NOMO-1 (cell line): ENCODE results near the gene FOXF1.
A peak's percentile ranks its signal among the peaks of the same experiment; 100 is the strongest.

Experiments used
- DNase-seq, 2 experiments: peaks; one replicate each; lab custom pipeline; 2025; ENCODE audit not compliant: unreplicated experiment in 2 of 2; lab: John Stamatoyannopoulos, UW

FOXF1 gene

DNA sequence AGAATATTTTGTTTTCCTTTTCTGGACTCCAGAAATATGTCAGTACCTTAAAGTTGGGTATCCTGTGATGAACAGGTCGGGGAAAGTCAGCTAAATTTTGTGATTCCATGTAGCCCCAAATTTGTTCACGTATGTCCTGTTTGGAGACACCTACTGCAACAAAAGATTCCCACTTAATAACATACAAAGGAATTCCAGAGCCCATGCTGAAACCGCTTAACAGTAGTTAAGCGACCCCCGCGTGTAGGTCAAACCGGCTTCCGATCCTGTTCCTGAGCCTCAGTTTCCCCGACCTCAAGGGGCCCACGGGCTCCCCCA, 44.2 kb downstream of the FOXF1 start:
- no peak for DNase-seq

DNA sequence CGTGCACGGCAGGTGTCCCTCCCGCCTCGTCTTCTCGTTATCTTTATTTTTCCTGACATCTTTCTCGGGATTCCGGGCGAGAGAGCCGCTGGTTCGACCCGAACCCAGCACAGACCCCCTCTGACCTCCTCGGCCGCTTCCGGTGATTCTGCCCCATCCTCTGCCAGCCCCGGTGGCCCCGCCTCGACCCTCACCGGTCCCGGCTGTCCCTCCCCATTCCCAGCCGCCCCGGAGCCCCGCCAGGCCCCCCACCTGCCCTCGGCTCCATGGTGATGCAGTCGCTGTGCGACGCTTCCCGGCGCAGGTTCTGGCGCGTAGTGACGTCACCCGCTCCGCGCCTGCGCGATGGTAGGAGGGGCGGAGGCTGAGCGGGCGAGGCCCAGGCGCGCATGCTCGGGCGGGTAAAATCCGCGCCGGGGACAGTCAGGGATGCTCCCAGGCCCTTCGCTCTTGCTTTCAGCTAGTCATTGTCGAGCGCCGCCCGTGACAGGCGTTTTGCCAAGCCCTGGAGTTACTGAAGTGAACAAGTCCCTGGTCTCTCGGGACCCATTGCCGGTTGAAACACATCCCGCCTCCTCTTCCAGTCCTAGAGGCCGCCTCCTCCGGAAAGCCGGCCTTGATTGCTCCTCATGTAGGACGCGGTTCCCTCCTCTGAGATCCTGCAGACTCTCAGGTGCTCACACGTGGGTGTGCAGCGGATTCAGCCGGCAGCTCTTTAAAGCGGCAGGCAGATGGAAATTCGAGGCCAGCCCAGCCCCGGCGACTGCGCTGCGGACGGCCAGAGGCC, 44.8 kb downstream of the FOXF1 start, which contains the start of gene MTHFSD:
Gene MTHFSD (minus strand): TSS at position 319 of the 787 bp plus-strand sequence. CDS start 51 bp downstream, at position 268.
- peak; percentile 73 to 80 for DNase-seq

DNA sequence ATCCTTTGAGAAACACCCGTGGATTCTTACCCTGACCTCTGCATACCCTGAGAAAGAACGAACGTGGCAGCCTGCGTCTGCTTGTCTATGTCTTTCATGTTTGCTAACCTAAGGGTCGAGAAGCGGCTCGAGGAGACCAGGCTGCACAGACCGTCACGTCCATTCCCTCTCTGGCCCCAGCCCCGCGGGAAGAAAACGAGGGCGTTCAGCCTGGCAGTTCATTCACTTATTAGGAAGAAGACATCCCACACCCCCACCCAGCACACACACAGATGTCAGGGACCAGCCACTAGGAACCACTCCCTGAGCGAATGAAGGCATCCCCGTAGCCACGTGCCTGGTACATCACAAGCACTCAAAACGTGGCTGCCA, 45.4 kb downstream of the FOXF1 start:
- DNase-seq, result no peak

DNA sequence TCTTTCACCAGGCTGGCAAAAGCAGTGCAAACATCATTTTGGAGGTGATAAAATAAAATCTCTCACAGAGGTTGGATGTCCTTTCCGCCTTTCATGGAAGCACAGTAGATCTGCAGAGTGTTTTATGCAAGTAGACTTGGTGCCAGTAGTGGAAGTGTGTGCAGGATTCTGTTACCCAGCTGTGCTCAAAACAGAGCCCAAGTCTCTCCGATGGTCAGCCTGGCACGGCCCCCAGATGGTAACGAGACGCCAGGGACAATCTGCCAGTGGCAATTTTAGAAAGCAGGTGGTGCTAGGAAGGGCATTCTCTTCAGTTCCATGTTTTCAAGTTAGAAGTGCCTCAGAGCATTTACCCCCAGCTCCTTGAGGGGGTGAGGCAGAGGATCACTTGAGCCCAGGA, 46.2 kb downstream of the FOXF1 start:
- no peak for DNase-seq

DNA sequence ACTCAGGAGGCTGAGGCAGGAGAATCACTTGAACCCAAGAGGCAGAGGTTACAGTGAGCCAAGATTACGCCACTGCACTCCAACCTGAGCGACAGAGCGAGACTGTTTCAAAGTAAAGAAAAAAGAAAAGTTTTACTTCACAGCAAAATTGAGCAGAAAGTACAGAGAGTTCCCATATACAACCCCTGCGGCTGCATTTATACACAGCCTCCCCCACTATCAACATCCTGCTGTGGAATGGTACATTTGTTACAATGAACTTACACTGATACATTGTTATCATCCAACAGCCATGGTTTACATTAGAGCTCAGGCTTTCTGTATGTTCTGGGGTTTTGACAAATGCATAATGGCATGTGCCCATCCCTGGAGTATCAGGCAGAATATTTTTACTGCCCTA, 47.3 kb downstream of the FOXF1 start:
- DNase-seq, result no peak

DNA sequence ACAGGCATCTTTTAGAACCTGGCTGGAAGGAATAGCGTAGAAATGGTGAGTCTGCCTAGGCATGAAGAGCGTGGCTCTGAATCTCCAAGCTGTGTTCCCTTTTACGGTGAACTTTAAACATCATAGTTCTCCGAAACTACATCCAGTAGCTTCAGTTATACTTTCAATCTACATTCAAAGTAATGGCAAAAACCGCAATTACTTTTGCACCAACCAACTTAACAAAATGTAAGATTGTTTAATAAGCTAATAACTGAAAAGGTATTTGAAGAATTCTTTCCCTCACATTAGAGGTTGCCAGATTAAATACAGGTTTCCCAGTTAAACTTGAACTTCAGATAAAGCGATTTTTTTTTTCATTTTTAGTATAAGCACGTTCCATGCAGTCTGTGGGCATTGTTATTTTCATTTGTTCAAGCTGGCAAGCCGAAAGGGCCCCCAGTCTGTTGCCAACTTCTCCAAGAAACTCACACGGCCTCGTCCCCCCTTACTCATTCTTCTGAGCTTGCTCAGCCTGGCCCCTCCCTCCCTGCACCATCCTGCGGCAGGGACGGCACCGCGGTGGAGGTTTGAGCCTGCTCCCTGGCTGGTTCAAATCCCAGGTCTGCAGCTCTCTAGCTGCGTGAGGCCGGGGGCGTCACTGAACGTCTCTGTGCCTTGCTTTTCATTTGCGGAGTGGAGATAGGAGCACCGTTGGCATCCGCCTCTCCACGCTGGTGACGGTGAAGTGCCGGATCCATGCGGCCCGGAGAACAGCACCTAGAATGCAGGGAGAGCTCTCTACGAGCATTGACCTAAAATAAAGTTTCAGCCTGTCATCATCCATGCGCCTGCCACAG, 48.2 kb downstream of the FOXF1 start:
- DNase-seq, result no peak

DNA sequence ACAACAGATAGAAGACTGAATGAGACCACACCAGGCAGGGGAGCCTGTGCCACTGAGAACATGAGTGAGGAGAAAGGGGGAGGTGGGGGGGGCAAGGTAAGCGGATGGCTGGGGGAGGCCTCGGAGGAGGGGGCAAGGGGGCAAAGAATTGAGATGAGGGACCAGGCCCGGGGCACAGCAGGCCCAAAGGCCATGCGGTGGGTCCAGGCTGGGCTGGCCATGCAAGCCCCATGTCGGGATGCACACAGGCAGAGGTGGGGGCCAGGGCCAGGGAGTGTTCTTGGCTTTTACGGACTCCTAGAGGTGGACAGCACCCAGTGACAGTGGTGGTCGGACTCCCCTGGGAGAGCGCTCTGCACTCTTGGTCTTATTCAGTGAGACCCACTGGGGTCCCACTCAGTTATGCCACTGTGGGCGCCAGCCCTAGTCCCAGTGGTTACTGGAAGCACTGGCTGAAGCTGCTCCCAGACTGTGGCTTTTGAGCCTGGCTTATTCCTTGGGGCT, 49.5 kb downstream of the FOXF1 start:
- no peak for DNase-seq

DNA sequence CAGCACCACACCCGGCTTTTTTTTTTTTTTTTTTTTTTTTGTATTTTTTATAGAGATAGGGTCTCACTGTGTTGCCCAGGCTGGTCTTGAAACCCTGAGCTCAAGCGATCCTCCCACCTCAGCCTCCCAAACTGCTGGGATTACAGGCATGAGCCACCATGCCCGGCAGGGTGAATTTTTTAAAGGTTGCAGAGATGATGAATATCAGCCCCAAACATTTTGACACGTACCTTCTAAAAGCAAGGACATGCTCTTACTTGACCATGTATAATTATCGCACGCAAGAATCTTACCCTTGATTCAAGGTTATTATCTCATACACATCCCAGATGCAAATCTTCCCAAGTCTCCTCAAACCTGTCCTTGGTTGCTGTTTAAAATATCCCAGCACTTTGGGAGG, 52.0 kb downstream of the FOXF1 start:
- no peak for DNase-seq

DNA sequence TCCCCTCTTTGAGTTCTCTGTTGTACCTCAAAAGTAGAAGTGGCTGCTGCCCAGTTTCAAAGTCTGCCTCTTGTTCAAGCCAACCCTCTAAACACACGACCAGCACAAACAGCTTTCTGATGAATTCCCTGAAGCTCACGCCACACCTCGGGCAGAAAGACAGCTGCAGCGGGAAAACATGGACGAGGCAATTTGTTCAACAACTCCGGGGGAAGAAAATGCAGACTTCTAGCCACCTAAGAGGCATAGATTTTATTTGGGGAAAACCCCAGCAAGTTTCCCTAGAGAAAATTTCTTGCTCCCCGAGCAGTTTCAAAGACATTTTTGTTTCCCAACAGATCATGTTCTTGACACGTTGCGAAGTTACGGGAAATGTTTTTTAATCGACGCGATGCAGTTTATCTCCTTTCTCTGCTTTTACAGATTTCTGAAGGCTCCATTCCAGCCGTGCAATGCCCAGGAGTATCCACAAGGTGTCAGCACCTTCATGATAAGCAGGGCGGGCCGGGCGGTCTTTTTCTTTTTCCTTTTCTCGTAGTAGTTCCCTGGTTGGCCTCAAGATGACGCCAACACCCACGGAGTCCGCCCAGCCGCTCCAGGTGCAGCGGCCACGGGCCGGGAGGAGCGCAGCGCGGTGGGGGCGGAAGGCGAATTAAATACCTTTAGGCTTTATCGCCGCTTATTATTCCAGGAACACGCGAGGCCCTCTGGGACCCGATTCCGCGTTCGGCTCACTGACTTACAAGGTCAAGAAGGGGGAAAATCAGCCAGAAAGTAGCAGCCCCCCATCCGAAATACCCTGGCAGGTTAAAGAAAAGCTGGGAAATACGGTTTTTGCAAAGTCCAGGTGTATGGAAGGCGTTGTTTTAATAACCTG, 53.4 kb downstream of the FOXF1 start:
- peak; percentile 67 to 74 for DNase-seq
